OCI-LY1 (cell line): ENCODE results near the gene GTF2E1.

ENCODE experiments used
- H2AFZ ChIP-seq: fragments of 200-600 bp; sonication (generic), shearing (Covaris generic); 2 replicates; pipeline ENCODE4 v1.6.0; 2014; ENCODE audit warnings: antibody characterized with exemption, mild to moderate bottlenecking, low read length
- H3F3A ChIP-seq: fragments of 200-600 bp; sonication (generic), shearing (Covaris generic); 2 replicates; pipeline ENCODE4 v1.6.0; 2014; ENCODE audit warnings: mild to moderate bottlenecking, antibody characterized with exemption, low read length, moderate library complexity; ENCODE audit not compliant: insufficient read depth
- H3K27ac ChIP-seq: fragments of 200-600 bp; sonication (generic); 2 replicates; pipeline ENCODE4 v1.5.1; 2014; ENCODE audit warnings: low read length, mixed run types, mild to moderate bottlenecking, low read depth; ENCODE audit not compliant: poor library complexity, severe bottlenecking
- H3K27me3 ChIP-seq: fragments of 200-600 bp; sonication (generic); 2 replicates; pipeline ENCODE4 v1.6.0; 2014; ENCODE audit warnings: antibody characterized with exemption, mild to moderate bottlenecking, low read length, moderate library complexity; ENCODE audit not compliant: insufficient read depth
- H3K36me3 ChIP-seq: fragments of 200-600 bp; sonication (generic); 2 replicates; pipeline ENCODE4 v1.6.1; 2014; ENCODE audit warnings: mild to moderate bottlenecking, antibody characterized with exemption, low read length, moderate library complexity, mixed read lengths; ENCODE audit not compliant: insufficient read depth
- H3K4me1 ChIP-seq: fragments of 200-600 bp; sonication (generic); 2 replicates; pipeline ENCODE4 v1.5.1; 2014; ENCODE audit warnings: mild to moderate bottlenecking, low read length, moderate library complexity; ENCODE audit not compliant: insufficient read depth, severe bottlenecking
- H3K4me2 ChIP-seq: fragments of 200-600 bp; sonication (generic), shearing (Covaris generic); 2 replicates; pipeline ENCODE4 v1.6.1; 2014; ENCODE audit warnings: low read length
- H3K4me3 ChIP-seq: fragments of 200-600 bp; sonication (generic); 2 replicates; pipeline ENCODE4 v1.5.1; 2014; ENCODE audit warnings: low read length, low read depth, mild to moderate bottlenecking, mixed read lengths; ENCODE audit not compliant: poor library complexity, severe bottlenecking
- H3K79me2 ChIP-seq: fragments of 200-600 bp; shearing (Covaris generic); 2 replicates; pipeline ENCODE4 v1.6.1; 2016; ENCODE audit warnings: mixed run types, low read length, mixed read lengths; ENCODE audit not compliant: insufficient read depth
- H3K9ac ChIP-seq: fragments of 200-600 bp; sonication (generic), shearing (Covaris generic); 2 replicates; pipeline ENCODE4 v1.6.1; 2014; ENCODE audit warnings: mild to moderate bottlenecking, low read length, mixed read lengths
- H3K9me2 ChIP-seq: fragments of 200-600 bp; sonication (generic), shearing (Covaris generic); 2 replicates; pipeline ENCODE4 v1.6.1; 2014; ENCODE audit warnings: low read depth, mild to moderate bottlenecking, low read length, mixed read lengths
- H3K9me3 ChIP-seq: fragments of 200-600 bp; shearing (Covaris generic); 2 replicates; pipeline ENCODE4 v1.6.1; 2014; ENCODE audit warnings: low read length, mixed read lengths
- H4K20me1 ChIP-seq: fragments of 200-600 bp; sonication (generic), shearing (Covaris generic); 2 replicates; pipeline ENCODE4 v1.6.0; 2016; ENCODE audit warnings: mild to moderate bottlenecking, low read length; ENCODE audit not compliant: insufficient read depth
- CTCF ChIP-seq: fragments of 200-600 bp; sonication (generic), shearing (Covaris generic); IDR thresholded peaks from 2 replicates; pipeline ENCODE4 v1.5.1; 2017; ENCODE audit warnings: mild to moderate bottlenecking, antibody characterized with exemption, low read length, moderate library complexity, mixed read lengths
- EZH2 ChIP-seq: fragments of 200-600 bp; sonication (generic), shearing (Covaris generic); IDR thresholded peaks from 2 replicates; pipeline ENCODE4 v1.8.0; 2017; ENCODE audit warnings: borderline replicate concordance, mixed run types, mild to moderate bottlenecking, antibody characterized with exemption, low read length, moderate library complexity, mixed read lengths

GTF2E1 gene

DNA sequence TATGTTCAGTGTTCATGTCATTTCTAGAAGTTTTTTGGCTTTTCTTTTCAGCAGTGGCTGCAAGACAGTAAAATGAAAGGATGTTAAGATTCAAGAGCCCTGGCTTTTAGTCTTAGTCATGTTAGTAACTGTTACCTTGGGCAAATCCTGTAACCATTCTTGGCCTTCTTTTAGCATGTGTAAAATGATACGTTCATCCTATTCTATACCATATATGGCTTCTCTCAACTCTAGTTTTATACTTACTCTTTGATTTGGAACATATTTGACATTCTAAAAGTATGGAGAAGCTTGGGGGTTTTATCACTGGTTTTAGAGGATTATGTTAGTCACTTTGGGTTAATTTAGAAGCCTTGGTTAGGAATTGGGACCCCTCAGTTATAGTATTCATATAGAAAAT is 20.1 kb downstream of the GTF2E1 start:
- no peak overlapping the region for H3K4me2 ChIP-seq

DNA sequence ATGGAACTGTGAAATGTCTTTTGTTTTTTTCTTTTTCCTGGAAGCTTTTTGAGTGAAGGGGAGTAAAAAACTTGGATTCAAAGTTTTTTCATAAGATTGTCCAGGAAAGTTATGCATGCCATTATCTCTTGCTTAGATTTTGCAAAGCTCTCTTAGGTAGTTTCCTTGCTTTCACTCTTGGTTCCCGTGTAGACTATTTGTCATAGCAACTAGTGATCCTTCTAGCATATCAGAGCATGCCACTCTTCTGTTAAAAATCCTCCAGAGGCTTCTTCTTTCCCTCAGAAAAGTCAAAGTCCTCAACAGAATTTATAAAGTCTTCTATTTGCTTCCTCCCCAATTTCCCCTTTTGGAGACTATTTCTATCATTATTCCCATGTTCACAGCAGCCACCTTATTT is 21.1 kb downstream of the GTF2E1 start:
- Histone ChIP-seq H3K4me1 (no peaks in the 10 kb centered on the region), H4K20me1 (0 out of 2 replicates have a peak, but pooled peaks cover 2% of the 10 kb centered on the region), H3K9ac (no peak overlapping the region), H3K4me3 (no peak overlapping the region), H3F3A (no peaks in the 10 kb centered on the region), H3K36me3 (no peaks in the 10 kb centered on the region), H3K27ac (no peak overlapping the region), H3K27me3 (no peaks in the 10 kb centered on the region), H3K79me2 (peaks cover 22% of the 10 kb centered on the region), H3K4me2 (no peak overlapping the region), H2AFZ (no peak overlapping the region), H3K9me3 (no peaks in the 10 kb centered on the region), H3K9me2 (no peaks in the 10 kb centered on the region)
- no peak for TF ChIP-seq EZH2
- no peak for TF ChIP-seq CTCF

More for the DNA sequence above, 20.1 kb downstream of the GTF2E1 start:
- no peaks in the 10 kb centered on the region for H3K4me1 ChIP-seq
- H3K36me3 ChIP-seq = no peaks in the 10 kb centered on the region; the same call in 1 of the 2 replicates
- H3K9ac ChIP-seq = no peak overlapping the region
- H3K27ac ChIP-seq = no peak overlapping the region
- no peaks in the 10 kb centered on the region for H3K9me2 ChIP-seq
- no peaks in the 10 kb centered on the region for H3K9me3 ChIP-seq
- peaks cover 22% of the 10 kb centered on the region for H3K79me2 ChIP-seq
- H4K20me1 ChIP-seq = 0 out of 2 replicates have a peak, but pooled peaks cover 2% of the 10 kb centered on the region
- no peaks in the 10 kb centered on the region for H3F3A ChIP-seq
- TF ChIP-seq CTCF (no peak), EZH2 (no peak)
- H3K27me3 ChIP-seq = no peaks in the 10 kb centered on the region
- no peak overlapping the region for H2AFZ ChIP-seq
- H3K4me3 ChIP-seq = no peak overlapping the region

DNA sequence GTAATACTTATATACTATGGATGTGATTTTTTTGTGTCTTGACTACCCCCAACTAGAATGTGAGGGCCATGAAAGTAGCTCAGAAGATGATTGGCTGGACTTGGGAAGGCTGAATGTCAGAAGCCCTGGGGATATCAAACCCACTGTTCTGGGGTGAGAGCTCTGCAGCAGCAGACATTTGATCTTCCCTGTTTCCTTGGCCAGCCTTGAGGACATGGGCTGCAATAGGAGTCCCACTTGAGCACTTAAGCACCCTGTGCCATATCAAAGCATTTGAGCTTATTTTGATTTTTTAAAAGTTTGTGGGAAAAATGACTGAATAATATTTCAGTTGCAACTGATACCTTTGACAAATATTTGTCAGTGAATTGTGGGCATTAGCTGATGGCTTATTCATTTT is 21.7 kb downstream of the GTF2E1 start:
- no peak for TF ChIP-seq EZH2
- TF ChIP-seq CTCF = no peak
- no peak overlapping the region for H3K27ac ChIP-seq
- H3K27me3 ChIP-seq = no peaks in the 10 kb centered on the region

More for the DNA sequence above, 21.7 kb downstream of the GTF2E1 start:
- Histone ChIP-seq H4K20me1 (0 out of 2 replicates have a peak, but pooled peaks cover 2% of the 10 kb centered on the region), H3K4me1 (no peaks in the 10 kb centered on the region), H3K4me3 (no peak overlapping the region), H3K9me2 (no peaks in the 10 kb centered on the region), H3K4me2 (no peak overlapping the region), H3K79me2 (peaks cover 22% of the 10 kb centered on the region), H3K9ac (no peak overlapping the region), H3K36me3 (no peaks in the 10 kb centered on the region), H3F3A (no peaks in the 10 kb centered on the region), H3K9me3 (no peaks in the 10 kb centered on the region), H2AFZ (no peak overlapping the region)
